ENCODE data around the gene CAGE1.

DNA sequence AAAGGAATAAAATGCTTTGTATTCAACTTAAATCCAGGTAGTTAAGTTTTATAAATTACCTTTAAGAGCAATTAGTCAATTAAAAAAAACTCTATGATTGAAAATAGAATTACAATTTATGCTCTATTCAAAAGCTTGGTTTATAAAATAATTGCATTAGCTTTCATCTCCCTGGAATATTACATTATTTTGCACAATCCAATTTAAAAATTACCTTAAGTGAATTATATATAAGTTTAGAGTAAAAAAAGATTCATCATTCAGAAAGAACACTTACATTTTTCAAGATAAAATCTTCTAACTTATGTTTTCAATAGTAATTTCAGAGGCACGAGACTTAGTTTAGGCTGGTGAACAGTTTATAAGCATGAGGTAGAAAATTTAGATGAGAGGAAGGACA lies 91.4 kb downstream of the CAGE1 start:
- TF ChIP-seq ZFX (IDR thresholded peaks at IDR 0.05; ENCODE audit: borderline replicate concordance), result no peak
- TF ChIP-seq, protein P1, sequence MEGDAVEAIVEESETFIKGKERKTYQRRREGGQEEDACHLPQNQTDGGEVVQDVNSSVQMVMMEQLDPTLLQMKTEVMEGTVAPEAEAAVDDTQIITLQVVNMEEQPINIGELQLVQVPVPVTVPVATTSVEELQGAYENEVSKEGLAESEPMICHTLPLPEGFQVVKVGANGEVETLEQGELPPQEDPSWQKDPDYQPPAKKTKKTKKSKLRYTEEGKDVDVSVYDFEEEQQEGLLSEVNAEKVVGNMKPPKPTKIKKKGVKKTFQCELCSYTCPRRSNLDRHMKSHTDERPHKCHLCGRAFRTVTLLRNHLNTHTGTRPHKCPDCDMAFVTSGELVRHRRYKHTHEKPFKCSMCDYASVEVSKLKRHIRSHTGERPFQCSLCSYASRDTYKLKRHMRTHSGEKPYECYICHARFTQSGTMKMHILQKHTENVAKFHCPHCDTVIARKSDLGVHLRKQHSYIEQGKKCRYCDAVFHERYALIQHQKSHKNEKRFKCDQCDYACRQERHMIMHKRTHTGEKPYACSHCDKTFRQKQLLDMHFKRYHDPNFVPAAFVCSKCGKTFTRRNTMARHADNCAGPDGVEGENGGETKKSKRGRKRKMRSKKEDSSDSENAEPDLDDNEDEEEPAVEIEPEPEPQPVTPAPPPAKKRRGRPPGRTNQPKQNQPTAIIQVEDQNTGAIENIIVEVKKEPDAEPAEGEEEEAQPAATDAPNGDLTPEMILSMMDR (IDR thresholded peaks at IDR 0.05), result no peak
